T-helper 1 cell treated with Interleukin-12 subunit alpha and Interleukin-12 subunit beta and Interleukin-4 antibody, amounts not matched to agents 30 ng/mL and 1 ng/mL, for 36 hours (primary cell): Measurements from ENCODE around the gene KRT78. TPM values are rescaled to one million over a fixed set of nuclear protein-coding genes. Genes with fewer than 3 reads are reported as not detected.

Experiments
- intact Hi-C: fragments of 100-400 bp; cut with micrococcal nuclease; formaldehyde crosslinking; loops from one replicate; pipeline ENCODE4 v1.15.1; 2024
- total RNA-seq: library from RNA; stranded (reverse); gene quantifications from 2 replicates; pipeline ENCODE4 v1.2.3, GENCODE V29; 2022

The KRT78 gene
- total RNA-seq, 1 donor from 2014 or later: not detected

GRCh38 chr12:52826611-52827498, 21.9 kb downstream of the KRT78 start:
- intact Hi-C loops: no loop called here

GRCh38 chr12:52825961-52826360, 22.8 kb downstream of the KRT78 start:
- intact Hi-C loops: no loop called here

DNA sequence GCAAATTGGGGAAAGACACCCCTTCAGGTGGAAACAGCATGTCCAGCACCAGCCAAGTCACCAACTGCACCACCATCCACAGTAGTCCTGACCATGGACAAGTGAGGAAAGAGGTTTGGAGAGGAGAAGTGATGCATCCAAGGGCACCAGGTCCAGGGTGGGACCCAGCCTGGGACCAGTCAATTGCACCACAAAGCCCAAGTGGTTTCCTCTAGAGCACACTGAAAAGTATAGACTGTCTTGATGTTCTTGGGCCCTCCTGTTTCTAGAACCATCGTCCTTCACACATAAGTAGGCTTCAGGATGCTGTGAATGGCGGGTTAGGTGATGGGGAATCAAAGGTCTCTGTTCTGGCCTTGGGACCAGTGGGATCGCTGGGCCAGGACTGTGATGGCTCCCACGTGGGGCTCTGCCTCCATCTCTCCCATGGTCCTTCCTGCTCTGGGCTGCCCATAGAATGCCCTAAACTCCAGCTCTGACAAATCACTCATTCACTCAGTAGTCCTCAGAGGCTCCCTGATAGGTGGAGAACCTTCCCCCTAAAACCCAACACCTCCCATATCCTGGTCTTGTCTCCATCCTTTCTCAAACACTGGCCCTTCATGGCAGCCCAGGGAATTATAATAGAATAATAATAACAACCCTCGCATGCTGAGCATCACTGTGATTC, 23.9 kb downstream of the KRT78 start:
- intact Hi-C loops: no loop called here

- intact Hi-C loops: no loop called here
Observed at GRCh38 chr12:52823761-52824450, 24.9 kb downstream of the KRT78 start.

DNA sequence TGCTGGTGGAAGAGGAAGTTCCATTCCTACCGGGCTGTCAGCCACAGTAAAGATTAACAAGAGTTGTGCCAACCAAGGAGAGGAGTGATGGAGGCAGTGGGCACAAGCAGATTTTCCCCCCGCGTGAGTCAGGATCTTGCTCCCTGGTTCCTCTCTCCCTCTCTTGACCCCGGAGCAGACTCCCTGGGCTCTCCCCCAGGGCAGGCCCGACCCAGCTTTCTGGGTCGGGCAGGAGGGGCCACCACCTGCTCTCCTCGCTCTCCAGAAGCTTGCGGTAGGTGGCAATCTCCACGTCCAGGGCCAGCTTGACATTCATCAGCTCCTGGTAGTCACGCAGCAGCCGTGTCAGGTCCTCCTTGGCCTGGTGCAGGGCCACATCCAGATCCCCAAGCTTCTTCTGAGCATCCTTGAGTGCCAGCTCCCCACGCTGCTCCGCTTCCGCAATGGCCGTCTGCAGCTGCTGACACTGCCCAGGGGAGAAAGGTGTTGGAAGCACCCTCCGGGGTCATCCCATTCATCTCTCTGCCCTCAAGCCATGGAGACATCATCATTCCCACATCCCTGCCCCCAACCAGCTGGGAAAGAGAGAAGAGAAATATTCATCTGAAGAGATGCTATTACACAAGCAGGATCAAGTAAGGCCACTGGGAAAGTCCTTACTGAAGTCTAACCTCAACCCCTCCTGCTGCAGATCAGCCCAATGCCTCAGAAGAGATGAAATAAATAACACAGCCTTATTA, 25.9 kb downstream of the KRT78 start:
- intact Hi-C loops: no loop called here

- intact Hi-C loops: no loop called here
Observed at GRCh38 chr12:52821826-52822660, 26.8 kb downstream of the KRT78 start.

DNA sequence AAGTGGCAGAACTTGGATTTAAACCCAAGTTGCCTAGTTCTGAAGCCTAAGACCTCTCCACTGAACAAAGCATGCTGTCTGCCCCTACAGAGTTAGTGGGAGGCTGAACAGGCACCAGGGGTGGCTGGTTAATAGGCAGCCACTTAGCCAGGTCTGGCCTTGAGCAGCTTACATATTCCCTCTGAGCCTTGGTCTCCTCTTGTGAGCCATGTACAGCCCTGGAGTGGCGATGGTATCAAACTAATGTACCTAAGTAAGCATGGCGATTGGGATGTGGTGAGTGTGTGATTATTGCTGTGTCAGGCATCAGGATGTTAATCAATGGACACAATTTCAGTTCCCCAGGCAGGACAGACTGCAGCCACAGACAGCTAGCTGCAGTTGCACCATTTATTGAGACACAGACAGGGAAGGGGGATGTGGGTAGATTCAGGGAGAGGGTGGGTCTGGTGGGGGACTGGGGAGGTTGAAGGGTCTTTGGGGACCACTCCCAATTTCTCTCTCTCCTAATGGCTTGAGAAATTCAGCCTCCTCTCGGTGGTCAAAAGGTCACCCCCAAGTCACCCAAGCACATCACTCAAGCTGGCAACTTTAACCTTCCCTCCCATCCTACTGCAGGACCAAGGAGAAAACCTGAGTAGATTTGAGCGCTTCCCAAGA, 27.6 kb downstream of the KRT78 start:
- intact Hi-C loops: no loop called here

DNA sequence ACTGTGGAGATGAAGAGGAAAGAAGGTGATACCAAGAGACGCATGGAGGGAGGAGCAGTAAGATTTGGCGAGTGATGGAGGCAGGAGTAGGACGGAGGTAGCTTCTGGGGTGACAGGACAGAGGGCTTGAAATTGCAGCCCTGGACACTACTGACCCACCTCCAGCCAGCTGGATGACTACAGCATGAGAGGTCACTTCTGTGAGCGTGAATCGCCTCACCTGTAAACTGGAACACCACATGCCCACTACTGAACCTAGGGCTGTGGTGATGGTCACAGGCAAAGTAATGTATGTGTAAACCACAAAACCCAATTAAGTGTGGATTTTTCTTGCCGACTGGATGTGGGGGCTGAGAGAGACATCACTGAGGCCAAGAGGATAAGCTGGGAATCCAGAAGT, 28.3 kb downstream of the KRT78 start:
- intact Hi-C loops: no loop called here

DNA sequence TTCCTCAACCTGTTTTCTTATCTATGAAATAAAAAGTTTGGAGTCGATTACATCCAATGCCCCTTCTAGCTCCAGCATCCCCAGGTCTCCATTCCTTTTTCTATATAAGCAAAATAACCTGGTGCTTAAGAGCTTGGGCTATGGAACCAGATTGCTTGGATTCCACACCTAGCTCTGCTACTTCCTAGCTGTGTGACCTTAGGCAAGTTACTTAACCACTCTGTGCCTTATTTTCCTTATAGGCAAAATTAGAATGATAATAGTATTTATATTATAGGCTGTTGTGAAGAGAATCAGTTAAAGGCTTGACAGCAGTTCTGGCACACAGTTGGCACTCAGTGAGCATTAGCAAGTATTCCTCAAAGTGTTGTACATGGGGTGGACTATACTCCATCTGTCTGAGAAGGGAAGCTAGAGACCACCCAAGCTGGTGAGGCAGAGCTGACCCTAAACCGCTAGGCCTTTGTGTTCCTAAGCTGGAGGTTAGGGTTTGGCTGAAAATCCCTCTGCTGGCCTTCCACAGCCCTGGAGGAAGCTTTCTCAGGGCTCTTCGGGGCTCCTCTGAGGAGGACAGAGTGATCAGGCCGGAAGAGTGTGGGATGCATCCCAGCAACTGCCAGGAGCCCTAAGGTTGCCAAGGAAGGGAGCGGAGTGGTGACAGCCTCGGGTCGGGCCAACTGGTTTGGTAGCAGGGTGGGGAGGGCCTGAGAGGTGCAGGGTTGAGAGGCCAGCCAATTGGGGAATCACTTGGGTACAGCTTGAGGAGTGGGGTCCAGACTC, 28.9 kb downstream of the KRT78 start:
- intact Hi-C loops: no loop called here

- intact Hi-C loops: no loop called here
Observed at GRCh38 chr12:52818887-52819420, 29.8 kb downstream of the KRT78 start.

- intact Hi-C loops: no loop called here
Observed at GRCh38 chr12:52818388-52818787, 30.4 kb downstream of the KRT78 start.

DNA sequence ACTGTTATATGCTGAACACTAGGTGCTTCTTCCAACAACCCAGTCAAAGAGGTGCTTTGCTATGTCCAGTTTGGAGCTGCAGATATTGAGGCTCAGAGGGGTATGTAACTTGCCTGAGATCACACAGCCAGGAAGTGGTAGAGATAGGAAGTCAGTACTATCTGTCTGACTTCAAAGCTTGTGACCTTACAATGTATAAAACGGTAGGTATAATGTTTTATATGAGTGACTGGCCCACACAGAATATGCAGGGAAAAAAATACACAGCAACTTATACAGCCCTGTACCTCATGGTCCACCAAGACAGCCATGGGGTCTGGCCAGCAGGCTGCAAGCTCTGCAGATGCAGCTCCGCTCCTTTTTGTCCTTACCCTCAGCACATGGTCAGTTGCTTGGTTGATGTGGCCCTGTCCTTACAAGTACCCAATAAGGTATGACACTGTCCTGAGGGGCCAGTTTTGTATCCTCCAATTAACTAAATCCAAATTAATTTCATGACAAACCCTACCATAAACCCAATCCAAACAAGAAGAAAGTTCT, 31.0 kb downstream of the KRT78 start:
- intact Hi-C loops: no loop called here

- intact Hi-C loops: no loop called here
Observed at GRCh38 chr12:52817003-52817698, 31.6 kb downstream of the KRT78 start.

GRCh38 chr12:52815676-52816588, 32.9 kb downstream of the KRT78 start:
- intact Hi-C loops: no loop called here

GRCh38 chr12:52815161-52815560, 33.6 kb downstream of the KRT78 start:
- intact Hi-C loops: no loop called here

DNA sequence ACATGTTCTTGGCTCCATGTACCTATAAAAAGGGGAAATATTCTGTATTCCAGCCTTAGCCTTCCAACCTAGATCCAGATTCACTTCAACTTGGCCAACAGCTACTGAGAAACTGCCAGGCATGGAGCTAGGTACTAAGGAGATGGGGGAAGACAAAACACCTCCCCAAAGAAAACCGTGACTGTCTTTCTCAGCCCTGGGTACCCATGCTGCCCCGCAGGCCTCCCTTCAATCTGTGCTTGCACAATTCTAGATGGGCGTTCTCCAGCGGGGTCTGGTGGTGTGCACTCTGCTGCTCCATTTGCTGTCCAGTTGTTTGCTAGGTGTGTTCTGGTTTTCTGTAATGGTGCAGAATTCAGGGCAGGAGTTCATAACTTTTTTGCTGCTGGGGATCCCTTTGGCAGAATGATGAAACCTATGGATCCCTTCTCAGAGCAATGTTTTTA, 34.1 kb downstream of the KRT78 start:
- intact Hi-C loops: no loop called here
